Duodenal mucosa (tissue), 2 donors: ENCODE results near the gene SCAP.
A peak's percentile ranks its signal among the peaks of the same experiment; 100 is the strongest.
"Not testable (repeated sequence)": the region's sequence is repeated elsewhere in the genome, so short reads cannot be mapped to it uniquely, and the experiment has no call there.

Experiments
- H3K27ac ChIP-seq: one replicate; pipeline ENCODE4 v1.7.0; 2013; ENCODE audit warnings: low read depth, low read length
- H3K27me3 ChIP-seq, 2 donors: one replicate each; pipeline ENCODE4 v1.7.0; 2013; ENCODE audit warnings: low read length in 2 of 2, control low read depth in 1 of 2; ENCODE audit not compliant: insufficient read depth in 2 of 2, control insufficient read depth in 1 of 2
- H3K36me3 ChIP-seq, 2 donors: one replicate each; pipeline ENCODE4 v1.7.0; 2013; ENCODE audit warnings: low read length in 2 of 2, control low read depth in 1 of 2; ENCODE audit not compliant: insufficient read depth in 2 of 2, control insufficient read depth in 1 of 2
- H3K4me1 ChIP-seq, 2 donors: one replicate each; pipeline ENCODE4 v1.7.0; 2013; ENCODE audit warnings: low read length in 2 of 2, control low read depth in 1 of 2; ENCODE audit not compliant: insufficient read depth in 2 of 2, control insufficient read depth in 1 of 2
- H3K4me3 ChIP-seq, 2 donors: one replicate each; pipeline ENCODE4 v1.7.0; 2013; ENCODE audit warnings: low read length in 2 of 2, low read depth in 1 of 2
- H3K9ac ChIP-seq, 2 donors: one replicate each; pipeline ENCODE4 v1.7.0; 2013; ENCODE audit warnings: low read length in 2 of 2, low read depth in 1 of 2
- H3K9me3 ChIP-seq, 2 donors: one replicate each; pipeline ENCODE4 v1.7.0; 2013; ENCODE audit warnings: low read length in 2 of 2, control low read depth in 1 of 2; ENCODE audit not compliant: control insufficient read depth in 1 of 2

Gene SCAP

DNA sequence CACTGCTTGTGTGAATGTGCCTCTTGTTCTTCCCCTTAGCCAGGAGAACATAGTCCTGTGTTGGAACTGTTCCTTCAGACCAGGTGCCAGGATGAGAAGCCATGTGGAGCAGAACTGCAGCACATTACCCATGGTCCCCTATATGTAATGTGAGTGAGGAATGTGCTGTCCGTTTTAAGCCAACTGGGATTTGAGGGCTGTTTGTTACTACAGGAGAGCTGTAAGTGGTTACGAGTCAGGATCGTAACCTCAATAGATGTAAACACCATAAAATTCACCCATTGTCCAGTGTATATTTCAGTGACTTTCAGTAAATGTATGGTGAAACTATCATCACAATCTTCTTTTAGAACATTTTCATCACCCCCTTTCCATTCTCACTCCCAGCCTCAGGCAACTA is 10.1 kb upstream of the SCAP start:
- no peaks in the 10 kb centered on the region for H3K27me3 ChIP-seq
- H3K4me3 ChIP-seq: no peak overlapping the region
- no peak overlapping the region for H3K9ac ChIP-seq
- H3K36me3 ChIP-seq: no peaks in the 10 kb centered on the region
- H3K27ac ChIP-seq: no peak overlapping the region
- no peaks in the 10 kb centered on the region for H3K9me3 ChIP-seq
- H3K4me1 ChIP-seq: peaks cover 0 to 4% of the 10 kb centered on the region in 2 donors

DNA sequence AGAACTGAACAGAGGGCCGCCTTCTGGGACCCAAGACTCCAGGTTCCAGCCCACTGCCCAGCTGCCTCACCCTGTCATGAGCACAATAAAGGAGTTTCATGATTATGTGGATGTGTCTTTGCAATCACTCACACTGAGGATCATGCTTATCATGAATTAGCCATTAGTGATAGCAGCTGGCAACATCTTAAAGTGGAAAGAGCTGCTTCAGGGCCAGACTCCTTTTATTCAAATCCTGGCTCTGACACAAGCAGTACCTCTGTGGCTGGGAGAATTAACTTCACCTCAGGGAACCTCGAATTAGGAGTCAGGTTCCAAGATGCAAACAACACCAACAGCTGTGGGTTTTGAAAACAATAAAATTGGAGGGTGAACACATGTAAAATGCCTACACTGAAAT is 6.6 kb upstream of the SCAP start:
- Histone ChIP-seq H3K36me3 (no peaks in the 10 kb centered on the region), H3K9me3 (no peaks in the 10 kb centered on the region), H3K4me3 (no peak overlapping the region), H3K27me3 (no peaks in the 10 kb centered on the region), H3K4me1 (peaks cover 0 to 4% of the 10 kb centered on the region in 2 donors), H3K27ac (no peak overlapping the region), H3K9ac (no peak overlapping the region)

GRCh38 chr3:47481763-47482162 is 6.0 kb upstream of the SCAP start:
- not testable (repeated sequence) for H3K4me3 ChIP-seq, H3K27me3 ChIP-seq, H3K27ac ChIP-seq, H3K4me1 ChIP-seq, H3K36me3 ChIP-seq, H3K9ac ChIP-seq, H3K9me3 ChIP-seq

GRCh38 chr3:47480267-47480666 is 4.5 kb upstream of the SCAP start:
- not testable (repeated sequence) for H3K9ac ChIP-seq, H3K27me3 ChIP-seq, H3K4me3 ChIP-seq, H3K27ac ChIP-seq, H3K9me3 ChIP-seq, H3K36me3 ChIP-seq
- peaks cover 4 to 14% of the 10 kb centered on the region in 2 donors for H3K4me1 ChIP-seq

GRCh38 chr3:47479826-47480160 is 4.1 kb upstream of the SCAP start:
- no peaks in the 10 kb centered on the region for H3K36me3 ChIP-seq
- H3K4me1 ChIP-seq: peaks cover 8 to 14% of the 10 kb centered on the region in 2 donors
- H3K9me3 ChIP-seq: no peaks in the 10 kb centered on the region
- H3K27ac ChIP-seq: no peak overlapping the region
- H3K4me3 ChIP-seq: no peak overlapping the region
- H3K9ac ChIP-seq: no peak overlapping the region
- no peaks in the 10 kb centered on the region for H3K27me3 ChIP-seq

DNA sequence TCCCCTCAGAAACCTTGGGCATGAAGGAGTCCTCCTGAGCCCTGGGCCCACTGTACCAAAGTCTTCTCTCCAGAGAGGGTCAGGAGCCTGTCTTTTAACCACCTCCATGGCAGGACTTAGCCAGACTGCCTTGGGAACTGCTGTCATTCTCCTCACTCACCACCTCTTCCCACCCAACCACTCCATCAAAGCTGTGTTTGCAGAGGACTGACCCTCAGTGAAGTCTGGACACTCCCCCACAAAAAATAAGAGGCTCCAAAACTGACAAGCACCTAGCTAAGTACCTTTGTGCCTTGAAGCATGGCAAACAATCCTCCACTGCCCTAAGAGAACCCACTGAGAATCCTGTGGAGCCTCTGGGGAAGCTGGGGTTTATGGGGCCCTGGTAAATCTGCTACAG is 2.3 kb upstream of the SCAP start:
- Histone ChIP-seq H3K9me3 (no peaks in the 10 kb centered on the region), H3K4me3 (no peak overlapping the region), H3K4me1 (peaks cover 20 to 22% of the 10 kb centered on the region in 2 donors), H3K27me3 (no peaks in the 10 kb centered on the region), H3K36me3 (no peaks in the 10 kb centered on the region), H3K27ac (no peak overlapping the region), H3K9ac (no peak overlapping the region)

- Histone ChIP-seq H3K27me3 (no peaks in the 10 kb centered on the region), H3K4me1 (peaks cover 18 to 22% of the 10 kb centered on the region in 2 donors), H3K9ac (peak overlapping the region in 1 of 2 donors; percentile 69), H3K27ac (no peak overlapping the region), H3K9me3 (no peaks in the 10 kb centered on the region), H3K4me3 (peak overlapping the region in 1 of 2 donors; percentile 69), H3K36me3 (no peaks in the 10 kb centered on the region)
Observed at GRCh38 chr3:47476644-47477199, 981 bp upstream of the SCAP start.

DNA sequence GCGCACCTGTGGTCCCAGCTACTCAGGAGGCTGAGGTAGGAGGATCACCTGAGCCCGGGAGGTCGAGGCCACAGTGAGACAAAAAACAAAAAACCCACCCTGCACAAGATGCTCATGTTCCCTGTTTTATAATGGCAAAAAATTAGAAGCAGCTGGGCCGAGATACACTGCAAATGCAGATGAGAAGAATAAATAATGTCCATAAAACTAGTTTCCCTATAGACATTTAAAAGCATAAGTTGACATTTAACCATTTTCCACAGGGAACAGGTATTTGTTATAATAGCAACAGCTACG is 537 bp upstream of the SCAP start:
- H3K9ac ChIP-seq: peak overlapping the region; percentile 69
- no peaks in the 10 kb centered on the region for H3K9me3 ChIP-seq
- H3K36me3 ChIP-seq: no peaks in the 10 kb centered on the region
- no peaks in the 10 kb centered on the region for H3K27me3 ChIP-seq
- H3K27ac ChIP-seq: peak overlapping the region; percentile 63
- H3K4me1 ChIP-seq: peaks cover 18 to 22% of the 10 kb centered on the region in 2 donors
- H3K4me3 ChIP-seq: peak overlapping the region; percentile 69 to 90

- peak overlapping the region; percentile 89 to 90 for H3K4me3 ChIP-seq
- H3K27me3 ChIP-seq: no peaks in the 10 kb centered on the region
- H3K9me3 ChIP-seq: no peaks in the 10 kb centered on the region
- H3K9ac ChIP-seq: peak overlapping the region; percentile 69 to 77
- peaks cover 18 to 22% of the 10 kb centered on the region in 2 donors for H3K4me1 ChIP-seq
- H3K27ac ChIP-seq: peak overlapping the region; percentile 66
- no peaks in the 10 kb centered on the region for H3K36me3 ChIP-seq
Observed at GRCh38 chr3:47475029-47475569, 642 bp downstream of the SCAP start.

GRCh38 chr3:47473391-47473790 is 2.4 kb downstream of the SCAP start:
- H3K9ac ChIP-seq: peak overlapping the region in 1 of 2 donors; percentile 38
- H3K9me3 ChIP-seq: no peaks in the 10 kb centered on the region
- peaks cover 18 to 22% of the 10 kb centered on the region in 2 donors for H3K4me1 ChIP-seq
- no peak overlapping the region for H3K27ac ChIP-seq
- H3K36me3 ChIP-seq: no peaks in the 10 kb centered on the region
- no peaks in the 10 kb centered on the region for H3K27me3 ChIP-seq
- H3K4me3 ChIP-seq: peak overlapping the region in 1 of 2 donors; percentile 32

DNA sequence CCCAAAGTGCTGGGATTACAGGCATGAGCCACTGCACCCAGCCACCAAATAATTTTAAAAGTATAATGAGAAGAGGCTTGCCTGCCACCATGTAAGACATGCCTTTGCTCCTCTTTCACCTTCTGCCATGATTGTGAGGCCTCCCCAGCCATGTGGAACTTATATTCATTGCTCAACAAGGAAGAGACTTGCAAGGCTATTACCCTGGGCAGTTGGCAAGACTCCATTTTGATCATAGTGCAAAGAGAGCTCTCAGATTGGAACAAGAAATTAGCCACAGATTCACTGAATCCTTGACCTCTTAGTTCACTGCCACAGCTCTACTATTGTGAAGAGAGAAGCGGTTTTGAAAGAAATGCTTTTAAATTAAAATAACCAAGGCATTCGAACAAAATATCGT is 6.1 kb downstream of the SCAP start:
- Histone ChIP-seq H3K4me1 (peaks cover 8 to 12% of the 10 kb centered on the region in 2 donors), H3K9ac (no peak overlapping the region), H3K36me3 (no peaks in the 10 kb centered on the region), H3K27me3 (no peaks in the 10 kb centered on the region), H3K27ac (no peak overlapping the region), H3K9me3 (no peaks in the 10 kb centered on the region), H3K4me3 (no peak overlapping the region)
